K562 (cell line): ENCODE measurements around the gene CCDC148. TPM values are rescaled to one million over a fixed set of nuclear protein-coding genes. Genes with fewer than 3 reads are reported as not detected.

Experiments
- ESRRB ChIP-seq: fragments of 250-450 bp; sonication (Bioruptor Pico); IDR thresholded peaks from 2 replicates; pipeline ENCODE4 v1.5.0; 2020; ENCODE audit warnings: mild to moderate bottlenecking, moderate library complexity, borderline replicate concordance
- GATAD2B ChIP-seq: fragments of 450-650 bp; IDR thresholded peaks from 2 replicates; pipeline ENCODE4 v1.6.1; 2017; ENCODE audit warnings: mild to moderate bottlenecking, borderline replicate concordance
- HLTF ChIP-seq: fragments of 450-650 bp; IDR thresholded peaks from 2 replicates; pipeline ENCODE4 v1.6.1; 2016
- JUND ChIP-seq, 2 experiments: IDR thresholded peaks; 2 replicates in 1 of 2; 3 replicates in 1 of 2; pipeline ENCODE4 v1.6.1; 2011; ENCODE audit warnings: borderline replicate concordance in 2 of 2, low read depth in 2 of 2, low read length in 2 of 2, improper control_type of control experiment in 1 of 2, missing biosample characterization in 1 of 2, missing genetic modification characterization in 1 of 2, missing genetic modification reagents in 1 of 2
- NFIC ChIP-seq: fragments of 450-650 bp; IDR thresholded peaks from 2 replicates; pipeline ENCODE4 v1.6.1; 2017; ENCODE audit warnings: mild to moderate bottlenecking, inconsistent platforms
- PML ChIP-seq: IDR thresholded peaks from 2 replicates; pipeline ENCODE4 v1.6.1; 2012; ENCODE audit warnings: low read length, inconsistent platforms
- POLR2AphosphoS2 ChIP-seq: IDR thresholded peaks from 2 replicates; pipeline ENCODE4 v1.6.1; 2012; ENCODE audit warnings: low read length, improper control_type of control experiment
- RFX5 ChIP-seq: IDR thresholded peaks from 2 replicates; pipeline ENCODE4 v1.6.1; 2011; ENCODE audit warnings: low read depth, mild to moderate bottlenecking, improper control_type of control experiment, low read length
- RUNX1 ChIP-seq: sonication (generic); IDR thresholded peaks from 2 replicates; pipeline ENCODE4 v1.6.1; 2016; ENCODE audit warnings: antibody characterized with exemption, low read depth
- SIRT6 ChIP-seq: IDR thresholded peaks from one replicate; pipeline ENCODE4 v1.6.1; 2012; ENCODE audit warnings: low read depth, mild to moderate bottlenecking, control low read depth, inconsistent platforms, low read length, moderate library complexity
- TOE1 ChIP-seq, 2 experiments: fragments of 450-650 bp in 1 of 2; sonication (generic) in 1 of 2; formaldehyde crosslinking in 1 of 2; IDR thresholded peaks; 2 replicates each; pipeline versions ENCODE4 v1.7.1 to v1.8.0; 2016 to 2022; ENCODE audit warnings: borderline replicate concordance in 2 of 2, mild to moderate bottlenecking in 2 of 2, antibody characterized with exemption in 1 of 2, inconsistent platforms in 1 of 2, low read depth in 1 of 2, missing genetic modification reagents in 1 of 2, moderate library complexity in 1 of 2
- ZNF140 ChIP-seq: fragments of 250-450 bp; sonication (Bioruptor Pico); IDR thresholded peaks from 2 replicates; pipeline ENCODE4 v1.8.0; 2021; ENCODE audit warnings: moderate library complexity, mild to moderate bottlenecking, inconsistent platforms
- ZNF24 ChIP-seq: fragments of 450-650 bp; IDR thresholded peaks from 2 replicates; pipeline ENCODE4 v1.6.1; 2016
- ZNF263 ChIP-seq: sonication (generic); formaldehyde crosslinking; IDR thresholded peaks from 2 replicates; pipeline ENCODE4 v1.8.0; 2022; ENCODE audit warnings: mild to moderate bottlenecking, missing genetic modification reagents, borderline replicate concordance
- ZNF589 ChIP-seq: fragments of 200-800 bp; sonication (Bioruptor generic); IDR thresholded peaks from 2 replicates; pipeline ENCODE4 v1.6.1; 2016; ENCODE audit warnings: low read depth, missing genetic modification characterization, missing compliant biosample characterization
- polyA plus RNA-seq, 8 experiments: library from polyadenylated mRNA; depleted of rRNA in 4 of 8; stranded (reverse) in 5 of 8; unstranded in 3 of 8; fragments of >200 nt; fragmentation: Nextera tagmentation in 2 of 8; fragmentation: Illumina TruSeq in 1 of 8; extraction: Ambion mirVana in 2 of 8; extraction: Trizol in 1 of 8; gene quantifications; 2 replicates each; pipeline versions ENCODE4 v1.2.1 to v1.2.3, GENCODE V29; 2011 to 2014; ENCODE audit warnings: inconsistent platforms in 1 of 8, missing spikeins in 1 of 8
- total RNA-seq, 7 experiments: library from RNA; depleted of rRNA in 6 of 7; stranded (reverse); fragments of >200 nt in 6 of 7; fragmentation: Illumina TruSeq in 2 of 7; extraction: Trizol in 2 of 7; gene quantifications; 2 replicates each; pipeline versions ENCODE4 v1.2.1 to v1.2.3, GENCODE V29; 2011 to 2021; ENCODE audit warnings: low replicate concordance in 1 of 7
- TF ChIP-seq, protein P1 (sequence below): fragments of 450-650 bp; formaldehyde crosslinking; IDR thresholded peaks from 2 replicates; pipeline ENCODE4 v1.4.0; 2020; ENCODE audit warnings: mild to moderate bottlenecking, mixed read lengths
- TF ChIP-seq, protein P2 (sequence below): fragments of 250-450 bp; sonication (Bioruptor Pico); IDR thresholded peaks from 2 replicates; pipeline ENCODE4 v1.5.0; 2022; ENCODE audit warnings: mild to moderate bottlenecking
- TF ChIP-seq, protein P3 (sequence below): sonication (generic); formaldehyde crosslinking; IDR thresholded peaks from 2 replicates; pipeline ENCODE4 v1.8.0; 2022; ENCODE audit warnings: missing genetic modification reagents, mild to moderate bottlenecking, borderline replicate concordance
- TF ChIP-seq, protein P4 (sequence below): fragments of 250-450 bp; sonication (Bioruptor Pico); IDR thresholded peaks from 2 replicates; pipeline ENCODE4 v1.6.1; 2021; ENCODE audit warnings: mild to moderate bottlenecking

Gene CCDC148
- total and polyA plus RNA-seq, 9 of the 15 experiments (the other 6 are each of a cell fraction or from before 2014, with no cell fraction given) = 0.10 to 1.4 (median 0.65) TPM

DNA sequence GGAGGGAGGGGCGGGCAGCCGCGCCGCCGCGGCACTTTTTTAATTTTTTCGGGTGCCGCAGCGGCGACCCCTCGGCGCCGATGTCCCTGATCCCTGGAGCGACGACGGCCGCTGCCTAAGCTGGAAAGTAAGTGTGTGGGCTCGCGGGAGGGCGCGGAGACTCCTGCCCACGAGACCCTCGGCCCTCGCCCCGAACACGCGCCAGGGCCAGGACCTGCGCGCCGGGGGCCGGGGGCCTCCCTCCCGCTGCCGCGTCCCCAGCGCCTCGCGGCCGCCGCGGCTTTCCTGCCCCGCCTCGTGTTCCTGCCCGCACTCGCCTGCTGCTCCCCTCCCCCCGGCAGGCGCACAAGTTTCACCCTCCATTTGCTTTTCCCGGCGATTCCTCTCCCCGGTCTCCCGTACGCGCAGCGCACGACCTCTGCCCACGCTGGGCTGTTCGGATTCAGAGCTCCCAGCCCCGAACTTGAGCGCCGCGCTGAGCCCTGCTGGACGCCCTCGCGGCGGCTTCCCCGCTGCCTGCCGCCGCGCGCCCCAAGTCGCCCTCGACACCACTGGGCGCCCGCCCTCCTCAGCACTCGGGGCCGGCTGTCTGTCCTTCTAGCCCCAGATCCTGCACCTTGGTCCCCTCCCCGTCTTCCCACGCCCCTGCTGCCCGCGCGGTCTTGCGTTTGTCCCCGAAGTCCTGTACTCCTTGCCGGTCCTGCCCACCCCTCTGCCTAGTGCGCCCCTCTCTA is 706 bp upstream of the CCDC148 start (continued):
- TF ChIP-seq, protein P1, sequence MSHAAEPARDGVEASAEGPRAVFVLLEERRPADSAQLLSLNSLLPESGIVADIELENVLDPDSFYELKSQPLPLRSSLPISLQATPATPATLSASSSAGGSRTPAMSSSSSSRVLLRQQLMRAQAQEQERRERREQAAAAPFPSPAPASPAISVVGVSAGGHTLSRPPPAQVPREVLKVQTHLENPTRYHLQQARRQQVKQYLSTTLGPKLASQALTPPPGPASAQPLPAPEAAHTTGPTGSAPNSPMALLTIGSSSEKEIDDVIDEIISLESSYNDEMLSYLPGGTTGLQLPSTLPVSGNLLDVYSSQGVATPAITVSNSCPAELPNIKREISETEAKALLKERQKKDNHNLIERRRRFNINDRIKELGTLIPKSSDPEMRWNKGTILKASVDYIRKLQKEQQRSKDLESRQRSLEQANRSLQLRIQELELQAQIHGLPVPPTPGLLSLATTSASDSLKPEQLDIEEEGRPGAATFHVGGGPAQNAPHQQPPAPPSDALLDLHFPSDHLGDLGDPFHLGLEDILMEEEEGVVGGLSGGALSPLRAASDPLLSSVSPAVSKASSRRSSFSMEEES = no peak
- no peak for TF ChIP-seq ZNF589 (CRISPR knock-in tag)
- peak; percentile 76 for TF ChIP-seq GATAD2B
- TF ChIP-seq RUNX1 = no peak
- TF ChIP-seq, protein P2, sequence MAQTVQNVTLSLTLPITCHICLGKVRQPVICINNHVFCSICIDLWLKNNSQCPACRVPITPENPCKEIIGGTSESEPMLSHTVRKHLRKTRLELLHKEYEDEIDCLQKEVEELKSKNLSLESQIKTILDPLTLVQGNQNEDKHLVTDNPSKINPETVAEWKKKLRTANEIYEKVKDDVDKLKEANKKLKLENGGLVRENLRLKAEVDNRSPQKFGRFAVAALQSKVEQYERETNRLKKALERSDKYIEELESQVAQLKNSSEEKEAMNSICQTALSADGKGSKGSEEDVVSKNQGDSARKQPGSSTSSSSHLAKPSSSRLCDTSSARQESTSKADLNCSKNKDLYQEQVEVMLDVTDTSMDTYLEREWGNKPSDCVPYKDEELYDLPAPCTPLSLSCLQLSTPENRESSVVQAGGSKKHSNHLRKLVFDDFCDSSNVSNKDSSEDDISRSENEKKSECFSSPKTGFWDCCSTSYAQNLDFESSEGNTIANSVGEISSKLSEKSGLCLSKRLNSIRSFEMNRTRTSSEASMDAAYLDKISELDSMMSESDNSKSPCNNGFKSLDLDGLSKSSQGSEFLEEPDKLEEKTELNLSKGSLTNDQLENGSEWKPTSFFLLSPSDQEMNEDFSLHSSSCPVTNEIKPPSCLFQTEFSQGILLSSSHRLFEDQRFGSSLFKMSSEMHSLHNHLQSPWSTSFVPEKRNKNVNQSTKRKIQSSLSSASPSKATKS (CRISPR knock-in tag) = no peak
- no peak for TF ChIP-seq RFX5
- TF ChIP-seq TOE1 (IDR thresholded peaks at IDR 0.05; ENCODE audit: borderline replicate concordance) = 0 out of 2 replicates have a peak, but pooled peaks have one; percentile 26
- TF ChIP-seq TOE1 (CRISPR knock-in tag; IDR thresholded peaks at IDR 0.05; ENCODE audit: borderline replicate concordance, low read depth) = no peak
- no peak for TF ChIP-seq JUND (IDR thresholded peaks at IDR 0.05; ENCODE audit: borderline replicate concordance, low read depth, low read length)
- TF ChIP-seq JUND (tag; IDR thresholded peaks at IDR 0.05; ENCODE audit: borderline replicate concordance, low read depth, low read length) = no peak
- no peak for TF ChIP-seq POLR2AphosphoS2
- peak; percentile 21; the same call in 1 of the 2 replicates for TF ChIP-seq NFIC
- peak; percentile 47; the same call in 1 of the 2 replicates for TF ChIP-seq HLTF
- TF ChIP-seq ZNF24 = 0 out of 2 replicates have a peak, but pooled peaks have one; percentile 18
- TF ChIP-seq, protein P3, sequence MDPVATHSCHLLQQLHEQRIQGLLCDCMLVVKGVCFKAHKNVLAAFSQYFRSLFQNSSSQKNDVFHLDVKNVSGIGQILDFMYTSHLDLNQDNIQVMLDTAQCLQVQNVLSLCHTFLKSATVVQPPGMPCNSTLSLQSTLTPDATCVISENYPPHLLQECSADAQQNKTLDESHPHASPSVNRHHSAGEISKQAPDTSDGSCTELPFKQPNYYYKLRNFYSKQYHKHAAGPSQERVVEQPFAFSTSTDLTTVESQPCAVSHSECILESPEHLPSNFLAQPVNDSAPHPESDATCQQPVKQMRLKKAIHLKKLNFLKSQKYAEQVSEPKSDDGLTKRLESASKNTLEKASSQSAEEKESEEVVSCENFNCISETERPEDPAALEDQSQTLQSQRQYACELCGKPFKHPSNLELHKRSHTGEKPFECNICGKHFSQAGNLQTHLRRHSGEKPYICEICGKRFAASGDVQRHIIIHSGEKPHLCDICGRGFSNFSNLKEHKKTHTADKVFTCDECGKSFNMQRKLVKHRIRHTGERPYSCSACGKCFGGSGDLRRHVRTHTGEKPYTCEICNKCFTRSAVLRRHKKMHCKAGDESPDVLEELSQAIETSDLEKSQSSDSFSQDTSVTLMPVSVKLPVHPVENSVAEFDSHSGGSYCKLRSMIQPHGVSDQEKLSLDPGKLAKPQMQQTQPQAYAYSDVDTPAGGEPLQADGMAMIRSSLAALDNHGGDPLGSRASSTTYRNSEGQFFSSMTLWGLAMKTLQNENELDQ (CRISPR knock-in tag) = no peak
- TF ChIP-seq, protein P4, sequence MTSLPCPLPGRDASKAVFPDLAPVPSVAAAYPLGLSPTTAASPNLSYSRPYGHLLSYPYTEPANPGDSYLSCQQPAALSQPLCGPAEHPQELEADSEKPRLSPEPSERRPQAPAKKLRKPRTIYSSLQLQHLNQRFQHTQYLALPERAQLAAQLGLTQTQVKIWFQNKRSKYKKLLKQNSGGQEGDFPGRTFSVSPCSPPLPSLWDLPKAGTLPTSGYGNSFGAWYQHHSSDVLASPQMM (CRISPR knock-in tag) = no peak
- TF ChIP-seq PML = 0 out of 2 replicates have a peak, but pooled peaks have one; percentile 19
- no peak for TF ChIP-seq ESRRB (CRISPR knock-in tag)
- no peak; the same call in 1 of the 2 replicates for TF ChIP-seq ZNF263 (CRISPR knock-in tag)
- TF ChIP-seq SIRT6 = no peak
- no peak for TF ChIP-seq ZNF140 (CRISPR knock-in tag)
